ENCODE measurements around the gene POGK.

The POGK gene

GRCh38 chr1:166855558-166855957, 16.3 kb downstream of the POGK start:
- Histone ChIP-seq H3K27ac (ENCODE audit: insufficient read depth, low read length, poor library complexity, severe bottlenecking) (no peak overlapping the region), H3K9me3 (ENCODE audit: control insufficient read depth, low read length) (no peaks in the 10 kb centered on the region), H3K36me3 (ENCODE audit: control insufficient read depth, insufficient read depth, low read length) (peaks cover 59% of the 10 kb centered on the region), H3K4me1 (ENCODE audit: control insufficient read depth, insufficient read depth, low read length, poor library complexity, severe bottlenecking) (no peaks in the 10 kb centered on the region), H3K4me3 (ENCODE audit: insufficient read depth, low read depth, low read length, poor library complexity, severe bottlenecking) (no peak overlapping the region), H3K27me3 (replicated peaks; ENCODE audit: control insufficient read depth, insufficient read depth, low read length, poor library complexity, severe bottlenecking) (no peaks in the 10 kb centered on the region)
- no peak for DNase-seq

GRCh38 chr1:166857995-166858394, 18.7 kb downstream of the POGK start:
- peaks cover 58% of the 10 kb centered on the region for H3K36me3 ChIP-seq (ENCODE audit: control insufficient read depth, insufficient read depth, low read length)

GRCh38 chr1:166858726-166859419, 19.6 kb downstream of the POGK start:
- H3K36me3 ChIP-seq (ENCODE audit: control insufficient read depth, insufficient read depth, low read length): peaks cover 53% of the 10 kb centered on the region
- no peaks in the 10 kb centered on the region for H3K4me1 ChIP-seq (ENCODE audit: control insufficient read depth, insufficient read depth, low read length, poor library complexity, severe bottlenecking)
- H3K4me3 ChIP-seq (ENCODE audit: insufficient read depth, low read depth, low read length, poor library complexity, severe bottlenecking): no peak overlapping the region
- H3K27ac ChIP-seq (ENCODE audit: insufficient read depth, low read length, poor library complexity, severe bottlenecking): no peak overlapping the region
- no peaks in the 10 kb centered on the region for H3K9me3 ChIP-seq (ENCODE audit: control insufficient read depth, low read length)
- DNase-seq: no peak
- no peaks in the 10 kb centered on the region for H3K27me3 ChIP-seq (replicated peaks; ENCODE audit: control insufficient read depth, insufficient read depth, low read length, poor library complexity, severe bottlenecking)

More at GRCh38 chr1:166857995-166858394, 18.7 kb downstream of the POGK start:
- H3K4me1 ChIP-seq (ENCODE audit: control insufficient read depth, insufficient read depth, low read length, poor library complexity, severe bottlenecking): no peaks in the 10 kb centered on the region
- no peaks in the 10 kb centered on the region for H3K27me3 ChIP-seq (replicated peaks; ENCODE audit: control insufficient read depth, insufficient read depth, low read length, poor library complexity, severe bottlenecking)
- no peak overlapping the region for H3K4me3 ChIP-seq (ENCODE audit: insufficient read depth, low read depth, low read length, poor library complexity, severe bottlenecking)
- no peaks in the 10 kb centered on the region for H3K9me3 ChIP-seq (ENCODE audit: control insufficient read depth, low read length)
- no peak for DNase-seq
- H3K27ac ChIP-seq (ENCODE audit: insufficient read depth, low read length, poor library complexity, severe bottlenecking): no peak overlapping the region

GRCh38 chr1:166859597-166859996, 20.3 kb downstream of the POGK start:
- Histone ChIP-seq H3K4me1 (ENCODE audit: control insufficient read depth, insufficient read depth, low read length, poor library complexity, severe bottlenecking) (no peaks in the 10 kb centered on the region), H3K4me3 (ENCODE audit: insufficient read depth, low read depth, low read length, poor library complexity, severe bottlenecking) (no peak overlapping the region), H3K36me3 (ENCODE audit: control insufficient read depth, insufficient read depth, low read length) (peaks cover 59% of the 10 kb centered on the region), H3K27ac (ENCODE audit: insufficient read depth, low read length, poor library complexity, severe bottlenecking) (no peak overlapping the region), H3K9me3 (ENCODE audit: control insufficient read depth, low read length) (no peaks in the 10 kb centered on the region), H3K27me3 (replicated peaks; ENCODE audit: control insufficient read depth, insufficient read depth, low read length, poor library complexity, severe bottlenecking) (no peaks in the 10 kb centered on the region)
- no peak for DNase-seq

- H3K9me3 ChIP-seq (ENCODE audit: control insufficient read depth, low read length): no peaks in the 10 kb centered on the region
- no peaks in the 10 kb centered on the region for H3K27me3 ChIP-seq (replicated peaks; ENCODE audit: control insufficient read depth, insufficient read depth, low read length, poor library complexity, severe bottlenecking)
- H3K4me1 ChIP-seq (ENCODE audit: control insufficient read depth, insufficient read depth, low read length, poor library complexity, severe bottlenecking): no peaks in the 10 kb centered on the region
- DNase-seq: no peak
- no peak overlapping the region for H3K4me3 ChIP-seq (ENCODE audit: insufficient read depth, low read depth, low read length, poor library complexity, severe bottlenecking)
- peaks cover 33% of the 10 kb centered on the region for H3K36me3 ChIP-seq (ENCODE audit: control insufficient read depth, insufficient read depth, low read length)
- H3K27ac ChIP-seq (ENCODE audit: insufficient read depth, low read length, poor library complexity, severe bottlenecking): no peak overlapping the region
These were observed 26.7 kb downstream of the POGK start for GRCh38 chr1:166865926-166866325.

GRCh38 chr1:166868639-166869038, 29.4 kb downstream of the POGK start:
- peaks cover 24% of the 10 kb centered on the region for H3K36me3 ChIP-seq (ENCODE audit: control insufficient read depth, insufficient read depth, low read length)

GRCh38 chr1:166869318-166870099, 30.2 kb downstream of the POGK start:
- Histone ChIP-seq H3K4me3 (ENCODE audit: insufficient read depth, low read depth, low read length, poor library complexity, severe bottlenecking) (no peak overlapping the region), H3K36me3 (ENCODE audit: control insufficient read depth, insufficient read depth, low read length) (peaks cover 19% of the 10 kb centered on the region), H3K4me1 (ENCODE audit: control insufficient read depth, insufficient read depth, low read length, poor library complexity, severe bottlenecking) (no peaks in the 10 kb centered on the region), H3K27me3 (replicated peaks; ENCODE audit: control insufficient read depth, insufficient read depth, low read length, poor library complexity, severe bottlenecking) (no peaks in the 10 kb centered on the region), H3K9me3 (ENCODE audit: control insufficient read depth, low read length) (no peaks in the 10 kb centered on the region), H3K27ac (ENCODE audit: insufficient read depth, low read length, poor library complexity, severe bottlenecking) (no peak overlapping the region)
- no peak for DNase-seq

More at GRCh38 chr1:166868639-166869038, 29.4 kb downstream of the POGK start:
- no peak for DNase-seq
- H3K27me3 ChIP-seq (replicated peaks; ENCODE audit: control insufficient read depth, insufficient read depth, low read length, poor library complexity, severe bottlenecking): no peaks in the 10 kb centered on the region
- H3K9me3 ChIP-seq (ENCODE audit: control insufficient read depth, low read length): no peaks in the 10 kb centered on the region
- H3K27ac ChIP-seq (ENCODE audit: insufficient read depth, low read length, poor library complexity, severe bottlenecking): no peak overlapping the region
- no peaks in the 10 kb centered on the region for H3K4me1 ChIP-seq (ENCODE audit: control insufficient read depth, insufficient read depth, low read length, poor library complexity, severe bottlenecking)
- no peak overlapping the region for H3K4me3 ChIP-seq (ENCODE audit: insufficient read depth, low read depth, low read length, poor library complexity, severe bottlenecking)

GRCh38 chr1:166870584-166870983, 31.3 kb downstream of the POGK start:
- Histone ChIP-seq H3K4me3 (ENCODE audit: insufficient read depth, low read depth, low read length, poor library complexity, severe bottlenecking) (no peak overlapping the region), H3K36me3 (ENCODE audit: control insufficient read depth, insufficient read depth, low read length) (peaks cover 15% of the 10 kb centered on the region), H3K27me3 (replicated peaks; ENCODE audit: control insufficient read depth, insufficient read depth, low read length, poor library complexity, severe bottlenecking) (no peaks in the 10 kb centered on the region), H3K9me3 (ENCODE audit: control insufficient read depth, low read length) (no peaks in the 10 kb centered on the region), H3K27ac (ENCODE audit: insufficient read depth, low read length, poor library complexity, severe bottlenecking) (no peak overlapping the region), H3K4me1 (ENCODE audit: control insufficient read depth, insufficient read depth, low read length, poor library complexity, severe bottlenecking) (peaks cover 10% of the 10 kb centered on the region)
- DNase-seq: no peak

- no peak overlapping the region for H3K27ac ChIP-seq (ENCODE audit: insufficient read depth, low read length, poor library complexity, severe bottlenecking)
- peaks cover 11% of the 10 kb centered on the region for H3K4me1 ChIP-seq (ENCODE audit: control insufficient read depth, insufficient read depth, low read length, poor library complexity, severe bottlenecking)
- no peak overlapping the region for H3K4me3 ChIP-seq (ENCODE audit: insufficient read depth, low read depth, low read length, poor library complexity, severe bottlenecking)
- no peaks in the 10 kb centered on the region for H3K36me3 ChIP-seq (ENCODE audit: control insufficient read depth, insufficient read depth, low read length)
- H3K27me3 ChIP-seq (replicated peaks; ENCODE audit: control insufficient read depth, insufficient read depth, low read length, poor library complexity, severe bottlenecking): no peaks in the 10 kb centered on the region
- no peak for DNase-seq
- no peaks in the 10 kb centered on the region for H3K9me3 ChIP-seq (ENCODE audit: control insufficient read depth, low read length)
These were observed 35.2 kb downstream of the POGK start for GRCh38 chr1:166874464-166874863.

- no peak for DNase-seq
- H3K4me1 ChIP-seq (ENCODE audit: control insufficient read depth, insufficient read depth, low read length, poor library complexity, severe bottlenecking): peaks cover 11% of the 10 kb centered on the region
These were observed 36.0 kb downstream of the POGK start for GRCh38 chr1:166875302-166875733.

More at GRCh38 chr1:166875302-166875733, 36.0 kb downstream of the POGK start:
- no peaks in the 10 kb centered on the region for H3K9me3 ChIP-seq (ENCODE audit: control insufficient read depth, low read length)
- no peaks in the 10 kb centered on the region for H3K27me3 ChIP-seq (replicated peaks; ENCODE audit: control insufficient read depth, insufficient read depth, low read length, poor library complexity, severe bottlenecking)
- H3K4me3 ChIP-seq (ENCODE audit: insufficient read depth, low read depth, low read length, poor library complexity, severe bottlenecking): peak overlapping the region; percentile 79
- H3K36me3 ChIP-seq (ENCODE audit: control insufficient read depth, insufficient read depth, low read length): no peaks in the 10 kb centered on the region
- peak overlapping the region; percentile 83 for H3K27ac ChIP-seq (ENCODE audit: insufficient read depth, low read length, poor library complexity, severe bottlenecking)
